Panc1 (cell line): ENCODE measurements around the gene CCDC182. TPM values are rescaled to one million over a fixed set of nuclear protein-coding genes. Genes with fewer than 3 reads are reported as not detected.

Experiments used
- ATAC-seq: fragments of 200-7000 bp; cut with Tn5 transposase; 2 replicates; pipeline ENCODE4 v1.9.1; 2020; ENCODE audit warnings: mild to moderate bottlenecking, moderate library complexity
- BruUV-seq: library from RNA; stranded (reverse); fragments of 400-500 nt; replicated peaks from 2 replicates; lab custom pipeline; 2021; lab: Mats Ljungman, UMichigan
- CTCF ChIA-PET: fragments of 300-600 bp; sonication (Branson Sonifier 250); formaldehyde crosslinking; loops from one replicate; lab custom pipeline; 2022; ENCODE audit warnings: antibody characterized with exemption; lab: Charles Lee
- POLR2A ChIA-PET: fragments of 300-600 bp; sonication (Branson Sonifier 250); formaldehyde crosslinking; loops from one replicate; lab custom pipeline; 2022; ENCODE audit warnings: antibody characterized with exemption; lab: Charles Lee
- DNase-seq: peaks from one replicate; pipeline ENCODE4 v3.0.0-alpha.2; 2010; ENCODE audit warnings: low read depth, low spot score
- H3K27ac ChIP-seq: 2 replicates; pipeline ENCODE4 v1.5.1; 2011; ENCODE audit warnings: mild to moderate bottlenecking, low read length, inconsistent platforms
- H3K27me3 ChIP-seq: fragments of 200-500 bp; sonication (Bioruptor generic); 2 replicates; pipeline ENCODE4 v1.6.0; 2014; ENCODE audit warnings: low read length, inconsistent platforms; ENCODE audit not compliant: control insufficient read depth, insufficient read depth
- H3K36me3 ChIP-seq: fragments of 200-500 bp; sonication (Bioruptor generic); 2 replicates; pipeline ENCODE4 v1.5.1; 2014; ENCODE audit warnings: inconsistent platforms, mild to moderate bottlenecking, low read length, moderate library complexity; ENCODE audit not compliant: control insufficient read depth, insufficient read depth
- H3K4me1 ChIP-seq: 2 replicates; pipeline ENCODE4 v1.5.1; 2011; ENCODE audit warnings: inconsistent platforms, mild to moderate bottlenecking, low read length, moderate library complexity; ENCODE audit not compliant: control insufficient read depth, insufficient read depth
- H3K4me3 ChIP-seq, 2 experiments: 2 replicates each; pipeline ENCODE4 v1.5.1; 2011 to 2012; ENCODE audit warnings: low read depth in 2 of 2, low read length in 2 of 2, mild to moderate bottlenecking in 2 of 2, inconsistent platforms in 1 of 2, moderate library complexity in 1 of 2
- H3K9me3 ChIP-seq: fragments of 200-500 bp; sonication (Bioruptor generic); 2 replicates; pipeline ENCODE4 v1.5.1; 2014; ENCODE audit warnings: low read depth, mild to moderate bottlenecking, inconsistent platforms, low read length, moderate library complexity; ENCODE audit not compliant: control insufficient read depth, insufficient read depth
- CTCF ChIP-seq: fragments of 450-650 bp; IDR thresholded peaks from 2 replicates; pipeline ENCODE4 v1.5.1; 2017; ENCODE audit warnings: mild to moderate bottlenecking
- POLR2AphosphoS5 ChIP-seq: IDR thresholded peaks from 2 replicates; pipeline ENCODE4 v1.6.1; 2012; ENCODE audit warnings: mild to moderate bottlenecking, low read depth, low read length, moderate library complexity
- REST ChIP-seq, 2 experiments: IDR thresholded peaks; 2 replicates each; pipeline ENCODE4 v1.6.1; 2011 to 2012; ENCODE audit warnings: low read depth in 2 of 2, control low read depth in 1 of 2, low read length in 1 of 2, mild to moderate bottlenecking in 1 of 2, moderate library complexity in 1 of 2; ENCODE audit not compliant: insufficient read depth in 1 of 2
- SIN3A ChIP-seq: IDR thresholded peaks from 2 replicates; pipeline ENCODE4 v1.6.1; 2012; ENCODE audit warnings: low read depth, mild to moderate bottlenecking, low read length, moderate library complexity, borderline replicate concordance; ENCODE audit not compliant: insufficient read depth
- TCF7L2 ChIP-seq: IDR thresholded peaks from 2 replicates; pipeline ENCODE4 v1.6.1; 2011; ENCODE audit warnings: mild to moderate bottlenecking, low read depth, low read length, inconsistent platforms
- in situ Hi-C: cut with HindIII; loops from 2 replicates; pipeline ENCODE4 v1.10.0; 2016; ENCODE audit warnings: low sequenced_read_pairs, low pct_unique_long_range_greater_than_20kb
- intact Hi-C: fragments of 100-400 bp; cut with micrococcal nuclease; formaldehyde crosslinking; loops from one replicate; pipeline ENCODE4 v1.10.0; 2022; ENCODE audit not compliant: unreplicated experiment
- total RNA-seq: library from RNA; stranded (reverse); gene quantifications from one replicate; pipeline ENCODE4 v1.2.1, GENCODE V29; 2021; ENCODE audit not compliant: unreplicated experiment

Gene CCDC182
- total RNA-seq, 1 experiment from 2014 or later, result not detected

GRCh38 chr17:57714665-57715180, 30.4 kb downstream of the CCDC182 start:
- DNase-seq (no peak), ATAC-seq (no peak)
- H3K36me3 ChIP-seq, result peaks cover 2% of the 10 kb centered on the region; the same call in 1 of the 2 replicates
- no peak overlapping the region for H3K27ac ChIP-seq
- no peak overlapping the region for H3K4me3 ChIP-seq
- H3K27me3 ChIP-seq, result peaks cover 65% of the 10 kb centered on the region
- ChIA-PET CTCF (no interaction called here), POLR2A (no interaction called here)
- in situ Hi-C loops (no loop called here), intact Hi-C loops (no loop called here)
- no peak for TF ChIP-seq POLR2AphosphoS5
- TF ChIP-seq REST (IDR thresholded peaks at IDR 0.05; ENCODE audit: insufficient read depth in 1 of 2, low read depth in 2 of 2, low read length in 1 of 2), result no peak
- TF ChIP-seq TCF7L2, result no peak
- TF ChIP-seq CTCF, result no peak
- no peak for TF ChIP-seq SIN3A
- H3K9me3 ChIP-seq, result no peaks in the 10 kb centered on the region
- no peaks in the 10 kb centered on the region for H3K4me1 ChIP-seq
- BruUV-seq, result no TSS peak

GRCh38 chr17:57713140-57713539, 32.0 kb downstream of the CCDC182 start:
- ChIA-PET POLR2A (interaction anchor here (0.8 kb wide), 1 partner anchor 457 kb away, joined by 5 read pairs; no protein-coding TSS in a partner anchor), CTCF (no interaction called here)
- Histone ChIP-seq H3K4me1 (no peaks in the 10 kb centered on the region), H3K9me3 (no peaks in the 10 kb centered on the region), H3K27ac (no peak overlapping the region), H3K36me3 (no peaks in the 10 kb centered on the region), H3K27me3 (peaks cover 60% of the 10 kb centered on the region), H3K4me3 (no peak overlapping the region)
- BruUV-seq, result no TSS peak
- no peak for DNase-seq
- intact Hi-C loops, result no loop called here
- ATAC-seq, result no peak
- in situ Hi-C loops, result no loop called here
- no peak for TF ChIP-seq CTCF
- no peak for TF ChIP-seq POLR2AphosphoS5
- TF ChIP-seq TCF7L2, result no peak
- TF ChIP-seq REST (IDR thresholded peaks at IDR 0.05; ENCODE audit: insufficient read depth in 1 of 2, low read depth in 2 of 2, low read length in 1 of 2), result no peak
- no peak for TF ChIP-seq SIN3A
